HG03558 (cell line): ENCODE measurements around the gene THSD7A.

Source experiments
- ATAC-seq: cut with Tn5 transposase; IDR thresholded peaks from one replicate; pipeline ENCODE4 v1.9.1; 2021; ENCODE audit warnings: moderate number of reproducible peaks; ENCODE audit not compliant: unreplicated experiment; ENCODE audit errors: extremely low read depth

The THSD7A gene

GRCh38 chr7:11751807-11752389, 80.1 kb downstream of the THSD7A start:
- no peak for ATAC-seq

DNA sequence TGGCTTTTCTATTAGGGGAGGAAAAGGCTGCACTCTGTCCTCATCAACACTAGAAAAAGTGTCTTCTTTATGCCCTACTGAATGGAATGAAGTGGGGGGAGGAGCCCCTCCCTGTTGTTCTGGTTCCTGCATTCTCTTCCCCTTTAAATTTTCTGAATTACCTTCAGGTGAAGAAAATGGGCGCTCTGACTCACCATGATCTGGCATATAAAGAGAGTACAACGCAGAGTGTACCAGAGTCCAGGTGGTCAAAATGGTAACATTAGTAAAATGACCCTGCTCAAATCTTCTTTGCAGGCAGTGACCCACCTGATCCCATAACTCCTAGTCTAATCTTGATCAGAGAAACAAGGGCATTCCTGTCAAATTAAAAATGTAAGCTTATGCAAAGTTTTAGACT, 80.7 kb downstream of the THSD7A start:
- ATAC-seq: no peak

DNA sequence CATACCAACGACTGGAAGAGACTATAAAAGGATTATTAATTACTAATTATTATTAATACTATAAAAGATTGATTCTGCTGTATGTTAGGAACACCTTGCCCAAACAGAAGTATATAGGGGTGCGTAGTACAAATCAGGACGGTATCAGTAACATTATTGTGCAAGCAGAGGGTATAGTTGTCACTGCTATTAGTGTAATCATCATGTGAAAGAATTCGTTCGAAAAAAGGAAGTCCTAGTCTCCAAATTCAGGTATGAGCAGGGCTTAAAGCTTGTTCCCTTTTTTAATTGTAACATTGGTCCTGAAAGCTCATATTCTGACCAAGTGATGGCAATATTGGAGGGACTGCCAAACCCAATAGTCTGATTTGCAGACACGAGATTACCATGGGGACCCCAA, 81.8 kb downstream of the THSD7A start:
- no peak for ATAC-seq

- ATAC-seq: no peak
These were observed 82.4 kb downstream of the THSD7A start for GRCh38 chr7:11749629-11750028.

- no peak for ATAC-seq
These were observed 83.1 kb downstream of the THSD7A start for GRCh38 chr7:11748884-11749283.

- no peak for ATAC-seq
These were observed 84.1 kb downstream of the THSD7A start for GRCh38 chr7:11747715-11748485.

DNA sequence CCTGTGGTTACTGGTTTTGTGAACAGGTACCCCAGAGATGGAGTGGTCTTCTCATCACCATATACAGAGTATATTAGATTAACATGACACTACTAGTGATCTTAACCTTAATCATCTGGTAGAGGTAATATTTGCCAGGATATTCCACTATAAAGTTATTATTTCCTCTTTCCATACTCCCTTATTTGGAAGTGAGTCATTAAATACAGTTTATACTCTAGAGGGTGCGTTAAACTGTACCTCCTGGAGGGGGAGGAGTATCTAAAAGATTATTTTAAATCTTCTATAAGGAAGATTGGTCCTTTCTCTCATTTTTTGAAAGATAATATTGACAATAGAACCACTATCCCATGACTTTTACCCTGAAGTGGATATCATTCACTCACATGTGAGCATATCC, 85.4 kb downstream of the THSD7A start:
- no peak for ATAC-seq

DNA sequence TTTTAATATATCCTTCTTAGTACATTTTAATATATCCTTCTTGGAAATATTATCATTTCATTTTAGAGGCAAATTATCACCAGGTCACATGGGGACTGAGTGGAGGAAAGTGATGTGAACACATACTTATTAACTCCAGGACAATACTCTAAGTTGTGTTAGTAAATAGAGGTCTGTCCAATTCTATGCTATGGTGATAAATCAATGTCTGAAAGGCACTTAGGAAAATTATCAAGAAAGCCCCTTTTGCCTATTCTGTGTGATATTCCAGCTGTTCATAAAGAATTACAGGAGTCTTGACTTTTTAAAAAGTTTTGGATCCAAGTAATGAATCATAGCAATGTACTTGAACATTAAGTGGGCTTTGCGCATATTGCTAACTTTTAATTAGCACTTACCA, 88.5 kb downstream of the THSD7A start:
- ATAC-seq: no peak

DNA sequence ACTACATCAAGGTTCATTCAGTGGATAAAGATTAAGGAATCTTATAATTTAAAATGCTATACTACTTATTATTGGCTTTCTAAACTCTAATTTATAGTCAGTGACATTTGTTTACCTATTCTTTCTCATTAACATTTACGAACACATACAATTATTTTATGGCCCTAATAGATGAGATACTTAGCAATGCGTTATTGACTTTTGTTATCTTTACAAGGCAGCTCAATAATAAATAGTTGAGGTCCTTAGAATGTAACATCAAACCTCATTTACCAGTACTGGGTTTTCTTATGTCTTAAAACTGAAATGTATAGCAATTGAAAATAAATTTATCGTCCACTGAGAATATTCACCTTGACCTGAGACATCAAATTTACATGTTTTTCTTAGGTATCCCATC, 89.0 kb downstream of the THSD7A start:
- ATAC-seq: no peak

DNA sequence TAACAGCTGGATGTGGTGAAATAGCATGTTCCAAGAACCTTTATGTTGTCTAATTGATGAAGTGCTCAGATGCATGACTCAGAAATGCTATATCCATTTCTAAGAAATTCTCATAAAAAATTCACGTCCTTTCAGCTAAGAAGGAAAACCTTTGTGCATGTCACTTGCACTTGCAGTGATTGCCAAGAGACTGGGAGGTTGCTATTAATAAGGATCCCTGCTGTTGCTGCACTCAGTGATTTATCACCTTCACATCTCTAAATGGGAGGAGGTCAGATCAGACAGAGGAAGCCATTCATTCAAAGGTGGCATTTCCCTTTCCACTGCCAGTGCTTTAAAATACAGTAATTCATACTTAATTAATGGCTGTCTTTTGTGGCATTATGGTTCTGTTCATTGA, 89.5 kb downstream of the THSD7A start:
- ATAC-seq: no peak

- no peak for ATAC-seq
These were observed 94.3 kb downstream of the THSD7A start for GRCh38 chr7:11737723-11738122.

DNA sequence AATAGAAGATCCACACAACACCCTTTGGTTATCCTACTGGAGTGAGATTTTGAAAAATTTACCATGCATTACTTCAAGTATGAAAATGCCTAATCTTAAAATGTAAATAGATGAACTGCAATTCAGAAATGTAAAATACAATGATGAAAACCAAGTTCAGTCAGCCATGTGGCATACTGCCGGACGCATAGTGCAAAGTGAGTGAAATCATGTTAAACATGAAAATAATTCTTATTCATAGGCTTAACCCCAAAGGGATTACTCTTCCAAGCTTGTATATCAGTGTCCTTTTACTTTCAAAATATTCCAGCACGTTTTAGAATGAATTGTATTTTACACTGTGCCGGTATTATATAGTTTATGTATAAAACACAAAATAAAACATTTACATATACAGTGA, 99.8 kb downstream of the THSD7A start:
- ATAC-seq: no peak

GRCh38 chr7:11730725-11731124, 101.3 kb downstream of the THSD7A start:
- ATAC-seq: no peak

GRCh38 chr7:11727864-11728263, 104.1 kb downstream of the THSD7A start:
- no peak for ATAC-seq

DNA sequence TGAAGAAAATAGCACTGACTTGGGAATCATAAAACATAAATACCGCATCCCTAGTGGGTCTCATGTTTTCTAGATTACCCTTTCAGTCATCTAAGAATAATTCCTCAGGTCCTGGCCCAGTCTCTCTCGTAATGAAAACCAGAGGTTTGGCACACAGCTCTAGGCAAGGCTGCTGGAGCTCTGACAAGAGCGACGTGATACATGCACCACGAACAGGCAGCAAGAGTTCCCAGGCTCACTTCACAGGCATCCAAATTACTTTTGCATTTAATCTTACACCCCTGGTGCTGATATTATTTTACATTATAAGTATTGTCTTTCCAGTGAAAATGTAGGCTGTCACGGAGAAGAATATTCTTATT, 105.2 kb downstream of the THSD7A start:
- no peak for ATAC-seq

DNA sequence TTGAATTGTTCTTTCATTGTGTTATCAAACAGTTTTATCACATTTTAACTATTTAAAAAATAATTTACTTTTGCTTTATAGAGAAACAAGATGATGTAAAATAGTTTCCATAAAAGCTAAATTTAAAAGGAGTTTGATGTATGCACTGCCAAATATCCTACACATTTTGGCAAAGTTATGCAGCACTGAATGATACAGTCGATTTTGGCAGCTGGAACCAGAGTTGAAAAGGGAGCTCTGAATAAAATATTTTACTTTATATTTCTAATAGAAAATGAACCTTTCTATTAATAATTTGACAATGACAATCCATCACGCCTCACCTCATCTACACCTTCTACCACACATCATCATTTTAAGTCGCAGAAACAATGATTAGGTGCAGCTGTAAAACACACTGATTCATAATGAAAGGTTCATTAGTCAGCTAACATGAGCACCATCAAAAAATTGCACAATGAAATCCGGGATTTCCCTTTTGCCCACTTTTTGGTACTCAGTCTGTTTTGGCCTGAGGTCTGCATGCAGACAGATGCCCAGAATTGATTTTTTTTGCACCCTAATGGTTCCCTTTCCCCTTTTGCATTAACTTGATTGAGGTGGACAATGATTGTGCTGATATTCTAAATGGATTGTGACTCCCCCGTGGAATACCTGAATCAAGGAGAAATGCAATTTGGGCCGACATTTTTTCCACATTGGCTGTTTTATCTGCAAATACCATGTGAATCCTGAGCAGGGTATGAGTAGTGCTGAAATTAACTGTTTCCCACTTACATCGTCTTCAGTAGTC, 105.8 kb downstream of the THSD7A start:
- ATAC-seq: no peak

DNA sequence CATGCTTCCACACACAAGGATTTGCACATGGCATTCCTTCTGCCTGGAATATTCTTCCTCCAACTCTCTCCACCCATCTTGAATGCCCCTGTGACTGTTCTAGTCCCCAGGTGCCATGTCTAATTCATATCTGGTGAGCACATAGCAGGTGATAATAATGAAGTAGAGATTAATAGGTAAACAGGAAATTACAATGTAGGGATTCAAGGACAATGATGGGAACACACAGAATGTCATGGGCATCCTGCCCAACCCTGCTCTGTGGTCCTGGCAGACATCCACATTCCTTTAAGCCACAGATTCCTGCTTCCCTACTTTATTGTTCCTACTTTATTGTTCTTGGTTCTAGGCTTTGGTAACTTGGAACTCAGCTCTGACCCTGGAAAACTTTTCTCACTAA, 115.8 kb downstream of the THSD7A start:
- no peak for ATAC-seq

DNA sequence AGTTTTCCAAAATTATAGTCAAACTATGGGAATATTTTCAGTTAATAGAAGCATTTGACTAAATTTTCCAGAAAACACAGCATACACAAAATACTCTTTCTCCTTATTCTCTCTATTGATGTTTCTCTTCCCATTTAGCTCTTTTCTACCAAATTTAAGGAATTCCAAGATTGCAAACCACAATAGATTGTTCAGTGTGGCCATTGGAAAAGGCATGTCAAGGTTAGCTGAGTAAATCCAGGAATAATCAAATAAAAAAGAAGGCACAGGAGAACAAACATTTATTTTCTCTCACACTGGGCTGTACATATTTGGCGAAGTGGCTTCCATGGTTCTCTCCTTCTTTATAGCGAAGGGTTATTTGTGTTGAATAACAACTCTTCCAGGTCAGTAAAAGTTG, 117.3 kb downstream of the THSD7A start:
- no peak for ATAC-seq

DNA sequence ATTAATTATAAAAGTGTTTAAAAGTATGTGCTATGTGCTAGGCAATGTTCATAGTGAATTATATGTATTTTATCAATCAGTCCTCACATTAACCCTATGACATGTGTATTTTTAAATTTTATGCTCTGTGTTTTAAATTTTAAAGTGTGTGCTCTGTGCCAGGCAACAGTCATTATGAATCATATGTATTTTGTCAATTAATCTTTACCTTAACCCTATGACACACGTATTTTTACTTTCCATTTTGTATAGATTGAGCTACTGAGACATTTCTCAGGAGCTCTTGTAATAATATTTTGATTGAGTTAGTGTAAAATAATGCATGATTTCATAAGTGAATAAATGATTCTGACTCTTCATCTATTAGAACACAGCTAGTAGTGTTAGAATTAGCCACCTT, 117.8 kb downstream of the THSD7A start:
- no peak for ATAC-seq

- ATAC-seq: no peak
These were observed 118.6 kb downstream of the THSD7A start for GRCh38 chr7:11713352-11713751.

- no peak for ATAC-seq
These were observed 121.6 kb downstream of the THSD7A start for GRCh38 chr7:11710377-11710776.
